OCI-LY7 (cell line): Measurements from ENCODE around the gene SLC37A1. TPM values are rescaled to one million over a fixed set of nuclear protein-coding genes. Genes with fewer than 3 reads are reported as not detected.
A peak's percentile ranks its signal among the peaks of the same experiment; 100 is the strongest.

ENCODE experiments used
- BruUV-seq: library from RNA; stranded (reverse); fragments of 400-500 nt; replicated peaks from 2 replicates; lab custom pipeline; 2021; lab: Mats Ljungman, UMichigan
- CTCF ChIA-PET: fragments of 300-600 bp; sonication (Branson Sonifier 250); formaldehyde crosslinking; loops from one replicate; lab custom pipeline; 2022; ENCODE audit warnings: antibody characterized with exemption; ENCODE audit not compliant: unreplicated experiment; lab: Charles Lee
- POLR2A ChIA-PET: fragments of 300-600 bp; sonication (Branson Sonifier 250); formaldehyde crosslinking; loops from one replicate; lab custom pipeline; 2022; ENCODE audit warnings: antibody characterized with exemption; lab: Charles Lee
- DNase-seq: peaks from one replicate; pipeline ENCODE4 v3.0.0-alpha.2; 2015; ENCODE audit warnings: low spot score
- H2AFZ ChIP-seq: fragments of 200-600 bp; sonication (generic), shearing (Covaris generic); 2 replicates; pipeline ENCODE4 v1.6.1; 2014; ENCODE audit warnings: mild to moderate bottlenecking, antibody characterized with exemption, low read length, moderate library complexity
- H3K27ac ChIP-seq: fragments of 200-600 bp; sonication (generic); 2 replicates; pipeline ENCODE4 v1.5.1; 2014; ENCODE audit warnings: mixed run types, low read depth, mild to moderate bottlenecking, moderate library complexity, low read length, inconsistent platforms; ENCODE audit not compliant: poor library complexity, severe bottlenecking
- H3K36me3 ChIP-seq: fragments of 200-600 bp; sonication (generic); 2 replicates; pipeline ENCODE4 v1.6.1; 2014; ENCODE audit warnings: mild to moderate bottlenecking, antibody characterized with exemption, low read length, moderate library complexity, mixed read lengths; ENCODE audit not compliant: insufficient read depth
- H3K4me1 ChIP-seq: fragments of 200-600 bp; sonication (generic); 2 replicates; pipeline ENCODE4 v1.5.1; 2014; ENCODE audit warnings: mild to moderate bottlenecking, low read length; ENCODE audit not compliant: insufficient read depth, poor library complexity, severe bottlenecking
- H3K4me2 ChIP-seq: fragments of 200-600 bp; sonication (generic); 2 replicates; pipeline ENCODE4 v1.6.1; 2014; ENCODE audit warnings: mild to moderate bottlenecking, low read length
- H3K4me3 ChIP-seq: fragments of 200-600 bp; sonication (generic); 2 replicates; pipeline ENCODE4 v1.5.1; 2014; ENCODE audit warnings: mild to moderate bottlenecking, low read depth, low read length; ENCODE audit not compliant: poor library complexity, severe bottlenecking
- H3K79me2 ChIP-seq: fragments of 200-600 bp; sonication (generic); 2 replicates; pipeline ENCODE4 v1.6.1; 2016; ENCODE audit warnings: low read depth, mild to moderate bottlenecking, low read length, moderate library complexity, mixed read lengths; ENCODE audit not compliant: insufficient read depth
- H3K9me2 ChIP-seq: fragments of 200-600 bp; sonication (generic); 2 replicates; pipeline ENCODE4 v1.6.1; 2016; ENCODE audit warnings: mild to moderate bottlenecking, low read length, mixed read lengths; ENCODE audit not compliant: insufficient read depth
- H3K9me3 ChIP-seq: fragments of 200-600 bp; sonication (generic); 2 replicates; pipeline ENCODE4 v1.6.1; 2014; ENCODE audit warnings: mild to moderate bottlenecking, mixed run types, low read length, mixed read lengths
- H4K20me1 ChIP-seq: fragments of 200-600 bp; sonication (generic); 2 replicates; pipeline ENCODE4 v1.6.1; 2014; ENCODE audit warnings: mild to moderate bottlenecking, antibody characterized with exemption, low read length, moderate library complexity, mixed read lengths; ENCODE audit not compliant: insufficient read depth
- CTCF ChIP-seq: fragments of 200-600 bp; sonication (generic); conservative IDR thresholded peaks from 2 replicates; pipeline ENCODE4 v1.5.1; 2014; ENCODE audit warnings: mild to moderate bottlenecking, antibody characterized with exemption, low read length, moderate library complexity, mixed read lengths
- EZH2phosphoT487 ChIP-seq: fragments of 200-600 bp; sonication (generic); IDR thresholded peaks from 2 replicates; pipeline ENCODE4 v1.6.1; 2018; ENCODE audit warnings: low read depth, borderline replicate concordance, mild to moderate bottlenecking, mixed run types, antibody characterized with exemption, low read length, moderate library complexity, mixed read lengths
- intact Hi-C: fragments of 100-400 bp; cut with micrococcal nuclease; formaldehyde crosslinking; loops from one replicate; pipeline ENCODE4 v1.10.0; 2022; ENCODE audit not compliant: unreplicated experiment
- total RNA-seq, 2 experiments: library from RNA; depleted of rRNA in 1 of 2; stranded (reverse); fragments of >200 nt in 1 of 2; shearing (Covaris generic) in 1 of 2; gene quantifications; 2 replicates each; pipeline ENCODE4 v1.2.3, GENCODE V29; 2014 to 2022

The SLC37A1 gene
- total RNA-seq, 2 experiments from 2014 or later, result 22.5 to 27.6 TPM

GRCh38 chr21:42535602-42536171, 22.0 kb downstream of the SLC37A1 start:
- Histone ChIP-seq H3K9me3 (no peaks in the 10 kb centered on the region), H4K20me1 (no peaks in the 10 kb centered on the region), H2AFZ (peak overlapping the region; percentile 13; the same call in 1 of the 2 replicates), H3K9me2 (no peaks in the 10 kb centered on the region), H3K4me3 (peak overlapping the region; percentile 80), H3K36me3 (peaks cover 28% of the 10 kb centered on the region), H3K79me2 (peaks cover 39% of the 10 kb centered on the region), H3K4me2 (peak overlapping the region; percentile 97), H3K4me1 (peaks cover 80% of the 10 kb centered on the region), H3K27ac (peak overlapping the region; percentile 98)
- ChIA-PET POLR2A (interaction anchor here (0.6 to 4.8 kb wide), 23 partner anchors 9 to 698 kb away, joined by 3 to 32 read pairs (median 4); partner anchors contain the start of gene SLC37A1), CTCF (interaction anchor here (0.5 to 2.1 kb wide), 12 partner anchors 9 to 443 kb away, joined by 3 to 12 read pairs (median 4); no protein-coding TSS in a partner anchor)
- DNase-seq, result peak; percentile 90
- TF ChIP-seq EZH2phosphoT487, result no peak
- no peak for TF ChIP-seq CTCF
- BruUV-seq, result no TSS peak
- intact Hi-C loops, result loop anchor here (1.0 to 10.0 kb wide), 10 partner anchors 26 to 671 kb away; partner anchors contain the start of genes PDE9A and RSPH1

- intact Hi-C loops, result loop anchor here (1.0 to 10.0 kb wide), 8 partner anchors 25 to 672 kb away; partner anchors contain the start of gene PDE9A
- no peak for TF ChIP-seq EZH2phosphoT487
- no peak for TF ChIP-seq CTCF
- H2AFZ ChIP-seq, result no peak overlapping the region
These were observed 22.9 kb downstream of the SLC37A1 start for GRCh38 chr21:42536601-42537000.

More at GRCh38 chr21:42536601-42537000, 22.9 kb downstream of the SLC37A1 start:
- peak overlapping the region; percentile 97 for H3K4me2 ChIP-seq
- no TSS peak for BruUV-seq
- ChIA-PET POLR2A (interaction anchor here (0.7 to 4.8 kb wide), 19 partner anchors 10 to 699 kb away, joined by 3 to 32 read pairs (median 4); partner anchors contain the start of gene SLC37A1), CTCF (interaction anchor here (0.5 to 2.1 kb wide), 17 partner anchors 10 to 641 kb away, joined by 3 to 12 read pairs (median 4); partner anchors contain the start of gene SLC37A1)
- no peak for DNase-seq
- H3K36me3 ChIP-seq, result peaks cover 25% of the 10 kb centered on the region
- H3K27ac ChIP-seq, result peak overlapping the region; percentile 98
- H3K9me3 ChIP-seq, result no peaks in the 10 kb centered on the region
- H3K79me2 ChIP-seq, result peaks cover 30% of the 10 kb centered on the region
- peaks cover 70% of the 10 kb centered on the region for H3K4me1 ChIP-seq
- H3K4me3 ChIP-seq, result peak overlapping the region; percentile 80
- no peaks in the 10 kb centered on the region for H4K20me1 ChIP-seq
- H3K9me2 ChIP-seq, result no peaks in the 10 kb centered on the region
